GM19023 (cell line): ENCODE data around the gene PGAP6.
"Not testable (repeated sequence)": the region's sequence is repeated elsewhere in the genome, so short reads cannot be mapped to it uniquely, and the experiment has no call there.

ENCODE experiments used
- ATAC-seq: cut with Tn5 transposase; IDR thresholded peaks from one replicate; pipeline ENCODE4 v1.9.1; 2021; ENCODE audit warnings: mild to moderate bottlenecking, moderate library complexity; ENCODE audit not compliant: unreplicated experiment

The PGAP6 gene

DNA sequence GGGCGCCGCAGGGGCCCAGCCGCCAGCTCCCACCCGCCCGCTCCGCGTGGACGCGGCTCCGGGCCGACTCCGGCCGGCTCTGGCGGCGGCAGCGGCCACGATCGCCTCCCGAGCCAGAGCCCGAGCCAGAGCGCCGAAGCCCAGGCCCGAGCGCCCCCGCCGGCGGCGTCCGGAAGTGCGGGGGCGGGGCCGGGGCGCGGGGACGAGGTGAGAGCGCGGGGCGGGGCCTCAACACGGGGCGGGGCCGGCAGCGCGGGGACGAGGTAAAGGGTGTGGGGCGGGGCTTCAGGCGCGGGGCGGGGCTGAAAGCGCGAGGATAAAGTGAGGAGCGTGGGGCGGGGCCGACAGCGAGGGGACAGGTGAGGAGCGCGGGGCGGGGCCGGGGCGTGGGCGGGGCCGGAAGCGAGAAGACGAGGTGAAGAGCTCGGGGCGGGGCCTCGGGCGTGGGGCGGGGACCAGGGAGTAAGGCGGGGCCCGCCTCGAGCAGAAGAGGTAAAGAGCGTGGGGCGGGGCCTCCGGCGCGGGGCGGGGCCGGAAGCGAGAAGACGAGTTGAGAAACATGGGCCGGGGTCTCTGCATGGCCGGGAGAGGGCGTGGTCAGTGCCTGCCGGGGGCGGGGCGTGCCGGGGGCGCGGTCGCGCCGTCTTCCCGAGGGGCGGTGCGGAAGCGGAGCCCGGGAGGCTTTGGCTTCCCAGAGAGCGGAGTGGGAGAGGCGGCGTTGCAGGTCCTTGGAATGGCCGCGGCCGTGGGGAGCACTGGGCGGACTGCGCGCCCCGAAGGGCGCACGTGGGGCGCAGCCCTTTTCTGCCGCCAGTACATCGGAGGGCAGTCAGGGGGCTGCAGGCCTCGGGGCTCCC lies 29.0 kb downstream of the PGAP6 start, which contains the start of gene AXIN1:
Gene AXIN1, minus strand, starts transcription at position 177 of the 857 bp plus-strand sequence. CDS start 5,698 bp downstream, outside the sequence.
- ATAC-seq = peak; percentile 62

DNA sequence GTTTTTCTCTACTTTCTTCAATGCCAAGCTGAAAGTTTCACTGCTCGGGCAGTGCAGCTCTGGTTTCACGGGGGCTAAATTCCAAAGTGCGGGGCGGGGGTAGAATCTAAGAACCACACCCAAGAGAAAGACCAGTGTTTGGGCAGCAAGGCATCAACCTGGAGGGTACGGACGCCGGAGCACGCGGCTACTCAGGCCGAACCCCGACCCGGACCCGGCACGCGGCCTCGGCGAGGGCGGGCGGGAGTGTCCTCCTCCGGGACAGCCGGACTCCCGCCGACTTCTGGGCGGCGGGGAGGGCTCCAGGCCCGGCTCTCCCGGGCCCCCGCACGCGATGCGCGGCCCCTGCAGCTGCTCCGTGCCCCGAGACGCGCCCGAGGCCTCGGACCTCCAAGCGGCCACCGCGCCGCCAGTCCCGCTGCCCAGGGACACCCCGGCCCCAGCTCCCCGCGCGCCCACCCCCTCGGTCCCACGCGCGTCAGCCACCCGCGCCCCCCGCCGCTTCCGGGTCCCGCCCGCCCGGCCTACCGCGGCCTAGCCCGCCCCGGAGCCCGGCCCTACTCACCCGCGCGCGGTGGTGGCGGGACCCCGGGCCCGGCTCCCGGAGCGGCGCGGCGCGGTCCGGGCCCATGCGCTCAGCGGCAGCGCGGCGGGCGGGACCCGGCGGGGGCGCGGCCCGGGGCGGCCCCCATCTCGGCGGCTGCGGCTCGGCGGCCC lies 29.8 kb downstream of the PGAP6 start:
- peak; percentile 19 for ATAC-seq

DNA sequence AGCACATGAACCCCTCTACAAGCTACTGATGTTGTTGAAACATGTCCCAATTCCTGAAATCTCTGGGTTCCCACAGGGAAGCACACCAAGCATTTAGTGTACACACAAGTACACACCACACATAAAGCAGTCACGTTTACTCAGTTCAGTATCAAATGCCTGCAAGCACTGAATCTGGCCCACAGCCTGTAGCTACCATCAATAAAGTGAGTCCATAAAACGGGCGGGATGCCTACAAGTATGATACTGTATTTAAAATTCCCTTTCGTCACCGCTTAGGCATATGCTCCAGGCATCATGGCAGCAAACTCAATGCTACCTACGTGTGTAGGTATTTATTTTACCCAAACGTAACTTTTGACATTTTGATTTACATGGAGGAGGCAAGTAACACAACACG lies 31.6 kb downstream of the PGAP6 start:
- no peak for ATAC-seq

DNA sequence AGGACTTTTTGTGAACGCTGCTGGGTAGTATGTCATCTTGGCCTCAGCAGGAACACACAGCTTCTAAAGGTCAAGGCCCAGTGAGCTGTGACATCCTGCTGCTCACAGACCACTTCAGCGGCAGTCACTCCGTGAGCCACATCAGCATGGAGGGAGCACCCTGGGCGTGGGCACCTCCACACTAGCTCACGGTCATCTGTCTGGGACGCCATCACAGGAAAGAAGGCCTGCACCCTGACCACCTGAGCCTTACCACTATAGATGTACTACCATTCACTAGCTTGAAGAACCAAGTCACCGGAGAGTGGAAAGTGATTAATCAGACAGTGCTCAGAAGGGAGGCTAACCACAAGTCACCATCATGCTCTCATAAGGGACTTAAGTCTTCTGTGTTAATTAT lies 32.6 kb downstream of the PGAP6 start:
- no peak for ATAC-seq

DNA sequence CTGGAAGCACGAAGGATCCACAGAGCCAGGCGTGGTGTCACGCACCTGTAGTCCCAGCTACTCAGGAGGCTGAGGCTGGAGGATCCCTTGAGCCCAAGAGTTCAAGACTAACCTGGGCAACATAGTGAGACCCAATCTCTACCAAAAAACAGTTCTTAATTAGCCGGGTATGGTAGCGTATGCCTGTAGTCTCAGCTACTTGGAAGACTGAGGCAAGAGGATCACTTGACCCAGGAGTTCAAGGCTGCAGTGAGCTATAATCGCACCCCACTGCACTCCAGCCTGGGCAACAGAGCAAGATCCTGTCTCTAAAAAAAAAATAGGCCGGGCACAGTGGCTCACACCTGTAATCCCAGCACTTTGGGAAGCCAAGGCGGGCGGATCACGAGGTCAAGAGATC lies 33.3 kb downstream of the PGAP6 start:
- ATAC-seq = not testable (repeated sequence)

DNA sequence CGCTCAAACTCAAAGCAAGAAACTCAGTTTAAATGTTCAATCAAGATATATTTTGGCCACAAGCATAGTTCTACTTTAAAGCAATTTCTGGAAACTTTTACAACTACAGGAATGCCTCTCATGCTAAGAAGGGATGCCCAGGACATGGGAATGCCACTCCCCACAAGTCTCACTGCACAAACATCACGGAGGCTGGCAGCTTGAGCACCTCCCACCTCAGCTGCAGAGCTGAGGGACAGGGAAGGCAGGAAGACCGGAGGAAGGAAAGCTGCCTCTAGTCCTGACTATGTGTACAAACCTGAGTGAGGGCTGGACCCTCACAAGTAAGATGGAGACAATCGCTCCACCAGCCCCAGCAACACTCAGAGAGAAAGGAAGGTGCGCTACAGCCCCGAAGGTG lies 34.6 kb downstream of the PGAP6 start:
- no peak for ATAC-seq

DNA sequence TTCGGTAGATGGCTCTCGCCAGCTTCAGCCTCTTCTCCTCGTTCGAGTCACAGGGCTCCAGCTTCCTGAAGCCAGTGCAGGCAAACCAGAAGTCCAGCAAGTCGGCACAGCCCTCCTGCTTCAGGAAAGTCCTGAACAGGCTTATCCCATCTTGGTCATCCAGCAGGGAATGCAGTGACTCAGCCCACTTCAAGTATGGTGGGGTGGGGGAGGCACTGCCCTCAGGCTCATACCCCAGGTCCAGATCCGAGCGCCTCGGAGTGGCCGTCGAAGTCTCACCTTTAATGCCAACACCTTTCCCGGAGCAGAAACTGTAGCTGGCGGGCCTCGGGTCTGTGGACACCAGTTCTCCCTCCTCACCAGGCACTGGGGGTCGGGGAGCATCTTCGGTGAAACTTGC lies 35.2 kb downstream of the PGAP6 start:
- no peak for ATAC-seq

DNA sequence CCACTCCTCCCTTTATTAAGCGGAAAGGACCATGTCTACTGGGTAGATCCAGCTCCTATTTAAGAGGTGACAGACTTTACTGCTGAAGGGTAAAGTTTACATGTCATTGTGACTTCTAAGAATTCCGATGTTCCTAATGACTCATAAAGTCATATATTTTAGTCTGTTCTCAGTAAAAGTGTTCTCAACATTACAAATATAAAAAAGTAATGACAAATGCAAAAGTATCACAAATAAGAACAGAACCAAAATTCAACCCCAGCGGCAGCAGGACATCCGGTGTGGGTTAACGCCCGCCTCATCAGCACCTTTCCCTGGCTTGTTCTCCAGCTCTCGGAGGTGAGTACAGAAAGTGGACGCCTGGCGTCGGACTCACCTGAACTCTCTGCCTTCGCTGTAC lies 36.0 kb downstream of the PGAP6 start:
- no peak for ATAC-seq

DNA sequence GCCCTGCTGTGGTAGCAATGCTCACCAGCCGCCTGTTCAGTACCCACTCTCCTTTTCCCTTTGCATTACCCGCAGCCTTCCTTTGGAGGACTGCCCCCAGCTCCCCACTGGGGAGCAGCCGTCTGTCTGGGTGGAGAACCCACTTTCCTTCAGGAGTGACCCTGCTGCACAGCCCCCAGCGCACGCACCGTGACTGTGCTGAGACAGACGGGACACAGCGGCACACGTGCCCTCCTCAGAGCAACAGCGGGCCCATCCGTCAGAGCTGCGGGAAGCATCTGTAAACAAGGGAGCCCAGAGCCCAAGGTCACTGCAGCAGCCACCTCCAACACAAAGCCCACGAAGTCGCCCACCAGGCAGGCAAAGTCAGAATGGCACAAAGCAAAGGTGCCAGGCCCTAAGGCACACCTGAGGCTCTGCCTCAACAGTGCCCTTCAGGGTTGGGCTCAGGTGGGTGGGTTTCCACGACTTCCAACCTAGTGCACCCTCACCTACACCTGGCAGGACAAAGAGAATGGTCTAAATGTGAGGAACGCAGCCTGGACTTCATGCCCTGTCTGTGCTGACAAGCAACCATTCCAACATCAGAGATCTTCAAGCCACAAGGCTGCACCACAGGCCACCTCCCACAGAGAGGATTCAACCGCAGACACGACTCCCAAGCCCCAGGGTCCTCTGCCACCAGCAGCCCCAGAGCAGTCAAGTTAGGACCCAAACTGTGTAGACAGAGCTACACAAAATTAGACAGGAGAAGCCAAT lies 39.1 kb downstream of the PGAP6 start:
- no peak for ATAC-seq

DNA sequence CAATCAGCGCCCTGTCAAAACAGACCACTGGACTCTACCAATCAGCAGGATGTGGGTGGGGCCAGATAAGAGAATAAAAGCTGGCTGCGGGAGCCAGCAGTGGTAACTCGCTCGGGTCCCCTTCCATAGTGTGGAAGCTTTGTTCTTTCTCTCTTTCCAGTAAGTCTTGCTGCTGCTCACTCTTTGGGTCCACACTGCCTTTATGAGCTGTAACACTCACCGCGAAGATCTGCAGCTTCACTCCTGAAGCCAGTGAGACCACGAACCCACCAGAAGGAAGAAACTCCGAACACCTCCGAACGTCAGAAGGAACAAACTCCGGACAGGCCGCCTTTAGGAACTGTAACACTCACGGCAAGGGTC lies 39.8 kb downstream of the PGAP6 start:
- ATAC-seq = not testable (repeated sequence)

DNA sequence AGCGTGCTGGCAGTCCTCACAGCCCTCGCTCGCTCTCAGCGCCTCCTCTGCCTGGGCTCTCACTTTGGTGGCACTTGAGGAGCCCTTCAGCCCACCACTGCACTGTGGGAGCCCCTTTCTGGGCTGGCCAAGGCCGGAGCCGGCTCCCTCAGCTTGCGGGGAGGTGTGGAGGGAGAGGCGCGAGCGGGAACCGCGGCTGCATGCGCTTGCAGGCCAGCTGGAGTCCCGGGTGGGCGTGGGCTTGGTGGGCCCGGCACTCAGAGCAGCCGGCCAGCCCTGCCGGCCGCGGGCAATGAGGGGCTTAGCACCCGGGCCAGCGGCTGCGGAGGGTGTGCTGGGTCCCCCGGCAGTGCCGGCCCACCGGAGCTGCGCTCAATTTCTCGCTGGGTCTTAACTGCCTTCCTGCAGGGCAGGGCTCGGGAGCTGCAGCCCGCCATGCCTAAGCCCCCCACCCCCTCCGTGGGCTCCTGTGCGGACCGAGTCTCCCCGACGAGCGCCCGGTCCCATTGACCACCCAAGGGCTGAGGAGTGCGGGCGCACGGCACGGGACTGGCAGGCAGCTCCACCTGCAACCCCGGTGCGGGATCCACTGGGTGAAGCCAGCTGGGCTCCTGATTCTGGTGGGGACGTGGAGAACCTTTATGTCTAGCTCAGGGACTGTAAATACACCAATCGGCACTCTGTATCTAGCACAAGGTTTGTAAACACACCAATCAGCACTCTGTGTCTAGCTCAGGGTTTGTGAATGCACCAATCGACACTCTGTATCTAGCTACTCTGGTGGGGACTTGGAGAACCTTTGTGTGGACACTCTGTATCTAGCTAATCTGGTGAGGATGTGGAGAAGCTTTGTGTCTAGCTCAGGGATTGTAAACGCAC lies 40.4 kb downstream of the PGAP6 start:
- not testable (repeated sequence) for ATAC-seq

DNA sequence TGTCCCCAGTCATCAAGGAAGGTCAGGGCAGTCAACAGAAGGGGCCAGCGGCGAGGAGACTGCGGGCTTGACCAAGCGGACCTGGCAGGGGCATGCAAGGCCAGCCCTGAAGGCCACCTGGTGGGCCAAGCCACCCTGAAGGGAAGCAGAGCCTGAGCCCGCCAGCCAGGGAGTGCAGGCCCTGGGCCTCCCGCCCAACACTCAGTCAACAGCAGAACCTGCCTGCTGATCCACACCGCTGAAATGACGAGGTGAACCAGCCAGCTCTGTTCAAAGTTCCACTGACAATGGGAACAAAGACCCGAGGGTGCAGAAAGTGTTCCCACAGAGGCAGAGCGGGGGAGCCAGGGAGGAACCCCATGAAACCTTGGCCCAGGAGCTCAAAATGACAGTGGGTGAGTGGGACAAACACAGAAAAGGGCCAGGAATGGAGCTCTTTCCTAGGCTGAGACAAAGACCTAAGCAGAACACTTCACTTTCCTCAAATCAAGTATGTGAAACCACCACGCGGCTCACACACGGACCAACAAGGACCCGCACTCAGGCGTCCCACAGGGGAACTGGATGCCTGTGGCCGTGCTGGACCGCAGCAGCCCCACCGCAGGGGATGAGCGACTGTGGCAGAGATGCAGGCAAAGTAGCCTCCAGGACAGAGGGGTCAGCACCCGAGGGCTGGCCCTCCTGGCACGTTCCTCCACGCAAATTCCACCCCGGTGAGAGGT lies 41.2 kb downstream of the PGAP6 start:
- ATAC-seq = no peak

DNA sequence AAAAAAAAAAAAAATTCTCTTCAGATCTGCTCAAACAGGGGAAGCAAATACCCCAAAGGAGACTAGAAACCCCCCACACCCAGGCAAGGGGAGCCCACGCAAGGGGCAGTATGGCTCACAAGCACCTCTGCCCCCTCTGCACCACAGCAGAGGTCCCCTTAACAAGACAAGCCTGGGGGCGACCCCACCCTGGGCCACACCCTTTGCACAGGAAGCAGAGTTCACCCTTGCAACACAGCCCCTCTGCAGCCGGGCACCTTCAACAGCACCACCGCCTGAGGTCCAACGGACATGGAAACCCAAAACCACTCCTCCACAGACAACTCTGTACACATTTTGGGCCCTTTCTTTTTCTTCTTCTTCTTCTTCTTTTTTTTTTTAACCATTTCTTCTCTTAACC lies 42.1 kb downstream of the PGAP6 start:
- ATAC-seq = no peak

DNA sequence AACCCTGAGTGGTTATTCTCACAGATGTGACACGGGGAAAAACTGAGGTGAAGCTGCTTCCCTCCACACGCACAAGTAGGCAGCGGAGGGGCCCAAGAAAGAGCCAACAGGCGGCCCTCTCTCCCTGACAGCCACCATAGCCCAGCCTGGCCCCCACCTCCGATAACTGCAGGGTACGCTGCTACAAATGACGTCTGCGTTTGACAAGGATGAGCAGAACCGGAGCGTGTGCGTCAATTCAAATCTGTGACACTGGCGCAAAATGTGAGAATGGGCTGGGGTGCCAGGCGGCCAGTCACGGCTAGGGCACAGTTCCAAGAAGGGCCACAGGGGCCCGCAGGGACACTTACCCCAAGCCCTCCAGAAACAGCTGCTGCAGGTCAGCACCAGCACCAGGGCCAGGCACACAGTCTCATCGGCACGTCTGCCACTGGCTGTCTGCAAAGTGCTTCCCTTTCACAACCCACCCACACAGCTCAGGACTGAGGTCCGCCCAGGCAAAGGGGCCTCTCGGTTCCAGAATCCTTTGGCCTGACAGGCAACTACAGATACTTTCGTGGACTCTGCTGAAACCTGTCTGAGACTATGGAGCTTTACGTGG lies 43.7 kb downstream of the PGAP6 start:
- ATAC-seq = no peak

DNA sequence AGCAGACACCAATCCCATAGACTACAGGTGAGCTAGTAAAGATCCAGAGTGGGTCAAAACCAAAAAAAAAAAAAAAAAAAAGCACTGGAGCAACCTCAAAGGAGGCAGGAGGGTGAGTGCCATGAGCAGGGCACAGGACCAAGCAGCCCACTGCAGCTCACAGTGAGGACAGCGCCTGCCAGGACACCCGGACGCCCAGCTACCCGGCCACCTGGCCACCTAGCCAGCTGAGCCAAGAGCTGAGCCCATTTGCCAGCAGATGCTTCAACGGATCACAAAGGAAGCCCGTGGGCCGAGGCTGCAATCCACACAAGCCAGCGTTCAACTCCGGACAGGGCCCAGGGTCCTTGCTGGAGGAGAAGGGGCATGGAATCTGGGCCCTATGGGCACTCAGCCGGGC lies 44.3 kb downstream of the PGAP6 start:
- no peak for ATAC-seq

DNA sequence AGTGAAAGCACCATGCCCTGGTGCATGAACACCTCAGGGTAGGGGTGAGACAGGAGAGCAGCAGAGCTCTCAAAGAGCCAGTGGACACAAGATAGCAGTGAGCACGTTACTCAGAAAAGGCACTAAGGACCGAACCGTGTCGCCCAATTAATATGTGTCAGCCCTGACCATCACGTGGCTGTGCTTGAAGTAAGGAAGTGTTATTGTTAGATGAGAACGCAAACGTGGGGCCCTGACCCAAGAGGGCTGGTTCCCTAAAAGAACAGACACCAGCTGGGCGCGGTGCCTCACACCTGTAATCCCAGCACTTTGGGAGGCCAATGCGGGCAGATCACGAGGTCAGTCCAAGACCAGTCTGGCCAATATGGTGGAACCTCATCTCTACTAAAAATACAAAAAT lies 45.5 kb downstream of the PGAP6 start:
- ATAC-seq = no peak

DNA sequence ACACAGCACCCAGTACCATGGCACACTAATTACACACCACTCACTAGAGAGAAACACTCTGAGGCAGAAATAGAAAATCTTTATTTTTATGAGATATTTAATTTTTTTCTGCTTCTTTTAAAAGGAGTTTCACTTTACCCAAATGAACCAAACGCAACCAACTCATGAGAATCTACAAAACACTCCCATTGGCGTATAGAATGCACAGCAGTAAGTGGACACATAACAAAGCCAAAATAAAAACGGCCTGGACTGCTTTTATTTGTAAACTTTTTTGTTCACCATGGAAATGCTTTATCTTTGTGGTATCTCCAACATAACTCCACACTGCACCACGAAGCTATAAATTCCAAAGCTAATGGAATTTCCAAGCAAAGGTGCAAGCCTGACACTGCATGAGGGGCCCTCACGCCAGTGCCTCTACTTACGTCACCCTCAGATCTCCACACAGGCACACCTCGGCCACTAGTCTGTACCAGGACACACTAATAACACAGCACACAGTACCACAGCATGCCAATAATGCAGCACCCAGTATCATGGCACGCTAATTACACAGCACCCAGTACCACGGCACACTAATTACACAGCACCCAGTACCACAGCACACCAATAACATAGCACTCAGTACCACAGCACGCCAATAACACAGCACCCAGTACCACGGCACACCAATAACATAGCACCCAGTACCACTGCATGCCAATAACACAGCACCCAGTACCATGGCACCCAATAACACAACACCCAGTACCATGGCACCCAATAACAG lies 46.7 kb downstream of the PGAP6 start:
- ATAC-seq = not testable (repeated sequence)

DNA sequence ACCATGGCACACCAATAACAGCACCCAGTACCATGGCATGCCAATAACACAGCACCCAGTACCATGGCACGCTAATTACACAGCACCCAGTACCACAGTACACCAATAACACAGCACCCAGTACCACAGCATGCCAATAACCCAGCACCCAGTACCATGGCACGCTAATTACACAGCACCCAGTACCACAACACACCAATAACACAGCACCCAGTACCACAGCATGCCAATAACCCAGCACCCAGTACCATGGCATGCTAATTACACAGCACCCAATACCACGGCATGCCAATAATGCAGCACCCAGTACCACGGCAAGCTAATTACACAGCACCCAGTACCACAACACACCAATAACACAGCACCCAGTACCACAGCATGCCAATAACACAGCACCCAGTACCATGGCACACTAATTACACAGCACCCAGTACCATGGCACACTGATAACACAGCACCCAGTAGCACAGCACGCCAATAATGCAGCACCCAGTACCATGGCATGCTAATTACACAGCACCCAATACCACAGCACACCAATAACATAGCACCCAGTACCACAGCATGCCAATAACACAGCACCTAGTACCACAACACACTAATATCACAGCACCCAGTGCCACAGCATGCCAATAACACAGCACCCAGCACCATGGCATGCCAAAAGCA lies 47.5 kb downstream of the PGAP6 start:
- not testable (repeated sequence) for ATAC-seq
